HUES6 (cell line): ENCODE data around the gene FBXW4.
A peak's percentile ranks its signal among the peaks of the same experiment; 100 is the strongest.
"Not testable (repeated sequence)": the region's sequence is repeated elsewhere in the genome, so short reads cannot be mapped to it uniquely, and the experiment has no call there.

Experiments
- H3K27ac ChIP-seq: 2 replicates; pipeline ENCODE4 v1.7.0; 2013; ENCODE audit warnings: low read depth, mild to moderate bottlenecking, low read length, inconsistent platforms
- H3K27me3 ChIP-seq: 2 replicates; pipeline ENCODE4 v1.6.1; 2013; ENCODE audit warnings: low read length; ENCODE audit not compliant: control insufficient read depth, insufficient read depth
- H3K36me3 ChIP-seq: 2 replicates; pipeline ENCODE4 v1.6.1; 2013; ENCODE audit warnings: low read length; ENCODE audit not compliant: control insufficient read depth, insufficient read depth
- H3K4me1 ChIP-seq: 2 replicates; pipeline ENCODE4 v1.6.1; 2013; ENCODE audit warnings: low read length; ENCODE audit not compliant: control insufficient read depth, insufficient read depth
- H3K4me3 ChIP-seq: 2 replicates; pipeline ENCODE4 v1.5.1; 2013; ENCODE audit warnings: low read depth, low read length
- H3K9ac ChIP-seq: one replicate; pipeline ENCODE4 v1.6.1; 2013; ENCODE audit warnings: mild to moderate bottlenecking, low read length
- H3K9me3 ChIP-seq: 2 replicates; pipeline ENCODE4 v1.6.1; 2013; ENCODE audit warnings: low read depth, low read length; ENCODE audit not compliant: control insufficient read depth, insufficient read depth

The FBXW4 gene

DNA sequence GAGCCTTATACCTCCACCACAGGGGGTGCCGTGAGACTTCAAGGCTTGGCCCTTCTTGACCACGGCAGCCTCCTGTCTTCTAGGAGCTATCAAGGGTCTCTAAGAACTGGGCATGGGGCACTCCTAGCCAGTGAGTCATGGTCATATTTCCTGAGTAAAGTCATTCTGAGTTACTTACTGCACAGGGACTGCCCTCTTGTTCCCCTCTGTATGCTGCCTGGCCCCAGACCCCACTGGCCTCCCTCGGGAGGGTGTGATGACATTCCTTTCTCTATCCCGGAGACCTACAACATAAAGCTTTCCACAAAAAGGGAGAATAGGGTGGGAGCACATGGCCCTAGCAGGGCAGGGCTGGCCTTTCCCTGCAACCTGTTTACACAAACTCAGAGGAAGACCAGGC, 85.5 kb downstream of the FBXW4 start:
- Histone ChIP-seq H3K4me3 (no peak overlapping the region), H3K4me1 (peaks cover 23% of the 10 kb centered on the region), H3K9me3 (no peaks in the 10 kb centered on the region), H3K27ac (no peak overlapping the region), H3K27me3 (no peaks in the 10 kb centered on the region), H3K36me3 (peaks cover 43% of the 10 kb centered on the region), H3K9ac (no peak overlapping the region)

DNA sequence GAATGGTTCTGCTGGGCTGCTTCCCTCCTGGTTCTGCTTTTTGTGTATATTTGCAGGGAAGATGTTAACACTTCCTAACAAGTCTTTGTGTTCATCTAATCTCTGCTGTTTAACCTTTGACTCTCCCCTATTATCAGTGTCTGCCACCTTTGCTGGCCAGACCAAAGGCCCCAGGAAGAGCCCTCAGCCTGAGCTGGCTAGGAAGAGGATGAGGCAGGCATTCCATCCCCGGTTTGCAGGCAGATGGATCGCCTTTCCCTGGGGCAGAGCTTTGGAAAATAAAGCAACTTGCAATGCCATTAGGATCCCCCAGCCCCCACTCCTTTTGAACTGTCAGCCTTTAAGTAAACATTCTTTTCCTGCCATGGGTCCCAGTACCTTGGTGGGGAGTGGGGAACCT, 87.8 kb downstream of the FBXW4 start:
- no peaks in the 10 kb centered on the region for H3K27me3 ChIP-seq
- H3K27ac ChIP-seq: no peak overlapping the region
- peaks cover 19% of the 10 kb centered on the region for H3K4me1 ChIP-seq
- no peaks in the 10 kb centered on the region for H3K9me3 ChIP-seq
- H3K36me3 ChIP-seq: peaks cover 40% of the 10 kb centered on the region
- H3K9ac ChIP-seq: no peak overlapping the region
- no peak overlapping the region for H3K4me3 ChIP-seq

DNA sequence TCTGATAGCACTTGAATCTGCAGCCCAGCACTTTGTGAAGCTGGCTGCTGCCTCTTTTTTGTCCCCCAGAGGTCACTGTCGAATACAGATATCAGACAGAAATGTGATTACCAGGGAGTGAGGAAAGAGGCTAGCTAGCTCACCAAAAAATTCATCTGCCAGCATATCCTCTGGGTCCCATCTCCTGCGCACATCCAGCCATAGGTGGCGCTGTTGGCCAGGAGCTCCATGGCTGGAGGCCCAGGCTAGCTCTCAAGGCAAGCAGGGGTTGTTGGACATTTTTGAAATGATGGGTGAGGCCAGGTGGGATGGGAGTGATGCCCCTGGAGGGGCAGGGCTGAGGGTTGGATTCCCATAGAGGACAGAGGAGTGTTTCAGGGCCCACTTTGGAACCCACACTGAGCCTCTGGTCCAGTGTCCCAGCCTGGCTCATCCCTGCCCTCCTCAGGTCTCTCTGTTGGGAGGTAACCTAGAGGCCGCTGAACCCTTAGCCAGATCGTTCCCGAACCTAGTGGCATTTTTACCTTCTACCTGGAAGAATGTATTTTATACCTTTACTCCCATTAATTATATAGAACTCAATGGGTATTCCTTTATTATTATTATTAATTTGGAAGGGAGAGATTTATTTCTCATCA, 92.1 kb downstream of the FBXW4 start:
- no peak overlapping the region for H3K27ac ChIP-seq
- no peak overlapping the region for H3K4me3 ChIP-seq

DNA sequence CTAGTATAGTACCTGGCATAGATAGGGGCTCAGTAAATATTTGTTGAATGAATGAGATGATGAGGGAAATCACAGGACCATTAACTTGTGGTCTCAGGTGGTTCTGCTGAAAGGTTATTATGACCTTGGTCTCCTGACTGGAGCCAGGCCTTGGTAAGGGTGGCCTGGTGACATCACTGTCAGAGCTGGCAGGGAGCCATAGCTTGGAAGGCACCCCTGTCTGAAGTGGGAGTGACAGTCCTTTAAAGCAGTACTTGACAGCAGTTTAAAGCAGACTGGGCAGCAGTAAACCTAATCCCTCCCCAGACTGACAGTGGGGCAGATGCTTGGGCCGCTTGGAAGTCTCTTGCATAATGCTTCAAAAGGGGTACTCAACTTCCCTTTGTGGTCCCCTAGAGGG, 93.4 kb downstream of the FBXW4 start:
- Histone ChIP-seq H3K27ac (no peak overlapping the region), H3K9ac (no peak overlapping the region), H3K27me3 (no peaks in the 10 kb centered on the region), H3K9me3 (no peaks in the 10 kb centered on the region), H3K4me3 (no peak overlapping the region), H3K4me1 (peaks cover 5% of the 10 kb centered on the region; the same call in 1 of the 2 replicates), H3K36me3 (no peaks in the 10 kb centered on the region)

More for the DNA sequence above, 92.1 kb downstream of the FBXW4 start:
- H3K9ac ChIP-seq: no peak overlapping the region
- no peaks in the 10 kb centered on the region for H3K9me3 ChIP-seq
- peaks cover under 1% of the 10 kb centered on the region; the same call in 1 of the 2 replicates for H3K36me3 ChIP-seq
- no peaks in the 10 kb centered on the region for H3K27me3 ChIP-seq
- peaks cover 14% of the 10 kb centered on the region for H3K4me1 ChIP-seq

DNA sequence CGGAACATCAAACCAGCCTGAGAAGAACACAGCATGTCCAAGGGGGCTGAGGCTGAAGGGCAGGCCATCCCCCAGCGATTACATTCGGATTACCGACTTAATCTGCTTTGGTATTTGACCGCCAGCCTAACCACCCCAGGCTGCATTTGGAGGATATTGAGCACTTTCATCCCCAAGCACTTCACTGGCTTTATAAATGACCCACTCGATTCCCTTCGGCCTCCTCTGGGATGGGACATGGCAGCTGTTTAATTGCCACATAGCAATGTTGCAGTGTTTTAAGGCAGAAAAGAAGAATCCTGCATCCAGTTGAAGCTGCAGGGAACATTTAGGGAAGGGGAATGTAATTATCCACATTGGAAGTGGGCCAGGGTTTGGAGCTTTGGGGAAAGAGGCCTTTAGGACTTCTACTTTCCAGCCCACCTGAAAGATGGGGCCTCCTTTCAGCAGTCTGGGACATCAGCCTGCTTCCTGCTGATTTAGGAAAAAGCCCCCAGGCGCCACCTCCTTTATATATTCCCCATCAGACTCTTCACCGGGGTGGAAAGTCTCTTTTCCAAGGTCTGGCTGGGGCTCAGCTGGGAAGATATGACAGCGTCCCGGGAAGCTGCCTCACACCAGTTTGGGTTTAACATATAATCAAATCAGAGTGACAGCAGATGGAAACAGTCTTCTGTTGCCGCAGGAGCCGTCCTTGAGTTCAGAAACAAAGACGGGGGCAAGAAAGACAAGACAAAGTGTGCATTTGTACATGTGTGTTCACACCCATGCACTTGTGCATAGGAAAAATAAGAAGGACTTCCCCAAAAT, 97.7 kb downstream of the FBXW4 start:
- Histone ChIP-seq H3K4me1 (0 out of 2 replicates have a peak, but pooled peaks cover 5% of the 10 kb centered on the region), H3K9me3 (no peaks in the 10 kb centered on the region), H3K27ac (no peak overlapping the region), H3K4me3 (no peak overlapping the region), H3K27me3 (no peaks in the 10 kb centered on the region), H3K36me3 (no peaks in the 10 kb centered on the region), H3K9ac (no peak overlapping the region)

DNA sequence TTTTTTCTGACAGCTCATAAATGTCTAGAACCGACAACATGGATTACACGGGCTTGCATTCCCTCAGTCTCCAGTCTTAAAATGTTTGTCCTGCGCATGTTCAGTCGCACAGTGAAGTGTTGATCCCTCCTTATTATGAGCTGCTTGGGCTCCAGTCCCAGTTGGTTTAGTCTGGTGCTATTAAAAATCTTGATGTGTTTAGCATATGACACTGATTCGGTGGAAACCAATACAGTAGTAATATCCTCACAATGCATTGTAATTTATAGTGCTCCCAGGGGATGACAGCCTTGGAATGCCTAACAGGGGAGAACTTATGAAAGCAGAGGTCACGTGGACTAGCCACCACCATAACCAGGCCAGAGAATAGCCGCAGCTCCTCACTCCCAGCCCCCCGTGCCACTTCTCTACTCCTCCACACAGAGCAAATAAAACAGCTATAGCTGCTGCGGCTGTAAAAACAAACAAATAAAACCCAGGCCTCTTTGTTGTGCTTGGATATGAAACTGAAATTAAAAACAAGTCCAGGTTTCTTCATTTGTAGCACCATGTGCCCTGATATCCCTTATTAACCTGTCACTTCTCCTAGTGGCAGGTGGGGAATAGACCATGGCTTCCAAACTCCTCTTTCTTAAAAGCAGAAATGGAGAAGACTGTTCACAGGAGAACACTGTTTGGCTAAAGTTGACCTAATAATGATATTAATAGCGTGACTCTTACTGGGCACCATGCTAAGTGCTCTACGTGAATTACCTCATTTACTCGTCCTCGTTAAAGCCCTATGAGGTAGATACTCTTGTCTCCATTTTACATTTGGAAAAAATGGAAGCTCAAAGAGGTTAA, 99.2 kb downstream of the FBXW4 start:
- no peak overlapping the region for H3K27ac ChIP-seq
- no peaks in the 10 kb centered on the region for H3K36me3 ChIP-seq
- H3K27me3 ChIP-seq: no peaks in the 10 kb centered on the region
- H3K4me3 ChIP-seq: no peak overlapping the region
- H3K9me3 ChIP-seq: no peaks in the 10 kb centered on the region
- H3K4me1 ChIP-seq: 0 out of 2 replicates have a peak, but pooled peaks cover 5% of the 10 kb centered on the region
- H3K9ac ChIP-seq: no peak overlapping the region

DNA sequence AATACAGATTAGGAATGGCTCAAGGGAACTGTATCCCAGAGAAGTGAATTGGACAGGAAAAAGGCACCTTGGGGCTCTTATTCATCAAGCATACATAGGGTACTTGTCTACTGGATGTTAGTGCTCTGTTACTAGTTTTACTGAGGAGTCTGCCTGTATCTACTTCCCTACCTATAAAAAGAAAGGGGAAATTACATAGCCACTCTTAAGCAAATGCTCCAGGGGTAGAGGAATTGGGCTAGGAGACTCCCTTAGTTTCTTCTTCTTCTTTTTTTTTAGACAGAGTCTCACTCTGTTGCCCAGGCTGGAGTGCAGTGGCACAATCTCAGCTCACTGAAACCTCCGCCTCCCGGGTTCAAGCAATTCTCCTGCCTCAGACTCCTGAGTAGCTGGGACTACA, 101.6 kb downstream of the FBXW4 start:
- H3K27ac ChIP-seq, H3K36me3 ChIP-seq, H3K4me3 ChIP-seq, H3K9ac ChIP-seq, H3K9me3 ChIP-seq, H3K27me3 ChIP-seq: not testable (repeated sequence)
- peaks cover 12% of the 10 kb centered on the region; the same call in 1 of the 2 replicates for H3K4me1 ChIP-seq

DNA sequence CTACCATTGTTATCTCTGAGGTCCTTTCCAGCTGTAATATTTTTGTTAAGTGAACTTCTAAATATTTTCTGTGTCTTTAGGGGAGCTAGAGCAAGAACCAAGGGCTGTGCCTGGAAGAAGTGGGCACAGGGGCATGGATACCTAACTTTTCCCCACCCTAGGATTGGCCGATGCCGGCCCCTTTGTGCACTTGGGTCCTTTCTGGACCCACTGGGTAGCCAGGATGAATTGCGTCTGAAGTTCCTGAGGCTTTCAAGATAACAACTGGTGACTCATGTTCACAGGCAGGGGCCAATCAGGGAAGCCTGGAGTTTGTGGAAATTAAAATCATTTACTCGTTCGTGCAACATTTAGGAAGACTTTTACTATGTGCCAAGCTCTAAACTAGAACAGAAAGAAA, 106.1 kb downstream of the FBXW4 start:
- H3K4me3 ChIP-seq: peak overlapping the region; percentile 96
- no peaks in the 10 kb centered on the region for H3K9me3 ChIP-seq
- H3K27ac ChIP-seq: no peak overlapping the region
- H3K27me3 ChIP-seq: no peaks in the 10 kb centered on the region
- no peak overlapping the region for H3K9ac ChIP-seq
- peaks cover 15% of the 10 kb centered on the region for H3K4me1 ChIP-seq
- H3K36me3 ChIP-seq: peaks cover 12% of the 10 kb centered on the region

DNA sequence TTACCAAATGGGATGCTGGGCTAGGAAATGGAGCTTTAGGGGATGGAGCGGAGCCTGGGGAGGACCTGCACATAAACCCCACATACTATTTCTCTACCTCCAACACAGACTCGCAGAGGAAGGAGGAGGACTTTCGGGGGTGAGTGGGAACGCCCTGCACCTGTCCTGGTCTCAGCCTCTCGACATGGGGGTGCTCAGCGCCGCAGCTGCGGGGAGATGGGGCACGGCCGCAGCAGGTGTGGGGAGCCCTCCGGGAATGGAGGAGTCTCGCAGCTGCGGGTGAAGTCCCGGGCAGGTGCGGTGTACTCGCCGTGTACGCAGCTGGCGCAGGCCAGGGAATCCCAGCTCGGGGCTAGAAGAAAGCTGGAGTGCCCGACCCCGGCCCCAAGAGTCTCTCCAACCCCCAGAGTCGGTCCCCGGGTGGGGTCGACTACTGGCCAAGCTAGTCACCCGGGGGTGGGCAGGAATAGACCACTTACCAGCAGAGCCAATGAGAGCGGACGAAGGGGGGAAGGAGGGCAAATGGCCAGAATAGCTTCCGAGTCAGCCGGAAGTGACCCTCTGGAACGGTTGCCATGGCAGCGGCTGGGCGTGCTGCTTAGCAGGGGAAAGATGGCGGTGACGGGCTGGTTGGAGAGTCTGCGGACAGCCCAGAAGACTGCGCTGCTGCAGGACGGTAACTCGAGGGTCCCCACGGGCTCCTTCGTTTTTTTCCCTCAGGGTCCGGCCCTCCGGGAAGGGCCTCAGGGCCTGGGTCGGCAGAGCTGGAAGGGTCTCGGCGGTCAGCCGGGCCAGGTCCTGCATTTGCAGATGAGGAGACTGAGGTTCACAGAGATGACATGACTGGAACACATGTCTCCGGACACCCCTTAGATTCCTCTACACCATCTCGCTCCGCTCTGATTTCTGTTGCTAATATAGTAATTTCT, 107.0 kb downstream of the FBXW4 start, which contains the start of the genes DPCD and POLL:
Gene DPCD, plus strand, starts transcription at position 597 of the 929 bp plus-strand sequence. Its CDS starts 16 bp downstream, at position 613.
Gene POLL, minus strand, starts transcription at position 533 of the 929 bp plus-strand sequence. CDS start 897 bp downstream, outside the sequence.
- Histone ChIP-seq H3K9me3 (no peaks in the 10 kb centered on the region), H3K4me1 (peaks cover 15% of the 10 kb centered on the region), H3K36me3 (peaks cover 21% of the 10 kb centered on the region), H3K27me3 (no peaks in the 10 kb centered on the region), H3K4me3 (peak within 1 kb of the TSS; percentile 96), H3K9ac (peak within 1 kb of the TSS; percentile 79), H3K27ac (no peak within 1 kb of the TSS)

DNA sequence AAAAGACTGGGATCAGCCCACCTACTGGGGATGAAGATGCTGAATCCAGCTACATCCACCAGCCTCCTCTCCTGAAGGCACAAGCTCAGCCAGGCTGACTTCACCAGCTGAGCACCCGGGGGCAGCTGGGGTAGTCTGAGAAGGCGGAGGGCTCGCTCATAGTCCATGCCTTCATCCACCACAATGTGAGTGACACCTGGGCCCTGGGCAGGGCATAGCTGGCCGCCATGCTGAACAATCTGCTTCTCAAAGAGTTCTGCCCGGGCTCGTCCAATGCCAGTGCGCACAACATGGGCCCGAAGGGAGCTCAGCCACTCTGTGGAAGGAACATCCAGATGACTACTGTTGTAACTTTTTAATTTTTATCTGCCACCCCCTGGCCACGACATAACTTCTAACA, 109.1 kb downstream of the FBXW4 start:
- H3K27ac ChIP-seq: no peak overlapping the region
- H3K4me1 ChIP-seq: peaks cover 22% of the 10 kb centered on the region
- no peaks in the 10 kb centered on the region for H3K9me3 ChIP-seq
- no peak overlapping the region for H3K4me3 ChIP-seq
- H3K9ac ChIP-seq: no peak overlapping the region
- H3K27me3 ChIP-seq: no peaks in the 10 kb centered on the region
- peaks cover 32% of the 10 kb centered on the region for H3K36me3 ChIP-seq
